Activated CD4-positive, CD25-positive, alpha-beta regulatory T cell treated with anti-CD3 and anti-CD28 coated beads, Interleukin-2, amount 50 U/mL, for 24 hours (primary cell): Measurements from ENCODE around the gene SNED1.

Source experiments
- ATAC-seq, 2 donors: fragments of 150-1000 bp; cut with Tn5 transposase; one replicate each; pipeline ENCODE4 v1.10.0; 2021; ENCODE audit warnings: mild to moderate bottlenecking in 1 of 2, moderate library complexity in 1 of 2

Gene SNED1

DNA sequence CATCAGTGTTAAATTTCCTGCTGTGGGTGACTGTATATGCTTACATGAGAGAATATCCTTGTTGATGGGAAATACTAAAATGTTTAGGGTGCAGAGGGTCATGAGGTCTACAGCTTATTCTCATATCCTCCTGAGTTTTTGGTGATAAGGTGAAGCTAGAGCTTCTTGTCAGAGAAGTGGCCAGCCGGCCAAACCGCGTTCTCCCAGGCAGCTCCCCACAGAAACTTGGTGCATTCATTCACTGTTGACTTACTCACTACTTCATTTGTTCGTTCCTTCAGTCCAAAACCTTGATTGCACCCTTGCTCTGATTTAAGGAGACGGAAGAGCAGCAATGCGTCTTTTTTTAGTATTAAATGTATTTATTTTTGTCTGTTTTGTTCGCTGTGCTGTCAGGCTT lies 8.7 kb downstream of the SNED1 start:
- no peak for ATAC-seq

DNA sequence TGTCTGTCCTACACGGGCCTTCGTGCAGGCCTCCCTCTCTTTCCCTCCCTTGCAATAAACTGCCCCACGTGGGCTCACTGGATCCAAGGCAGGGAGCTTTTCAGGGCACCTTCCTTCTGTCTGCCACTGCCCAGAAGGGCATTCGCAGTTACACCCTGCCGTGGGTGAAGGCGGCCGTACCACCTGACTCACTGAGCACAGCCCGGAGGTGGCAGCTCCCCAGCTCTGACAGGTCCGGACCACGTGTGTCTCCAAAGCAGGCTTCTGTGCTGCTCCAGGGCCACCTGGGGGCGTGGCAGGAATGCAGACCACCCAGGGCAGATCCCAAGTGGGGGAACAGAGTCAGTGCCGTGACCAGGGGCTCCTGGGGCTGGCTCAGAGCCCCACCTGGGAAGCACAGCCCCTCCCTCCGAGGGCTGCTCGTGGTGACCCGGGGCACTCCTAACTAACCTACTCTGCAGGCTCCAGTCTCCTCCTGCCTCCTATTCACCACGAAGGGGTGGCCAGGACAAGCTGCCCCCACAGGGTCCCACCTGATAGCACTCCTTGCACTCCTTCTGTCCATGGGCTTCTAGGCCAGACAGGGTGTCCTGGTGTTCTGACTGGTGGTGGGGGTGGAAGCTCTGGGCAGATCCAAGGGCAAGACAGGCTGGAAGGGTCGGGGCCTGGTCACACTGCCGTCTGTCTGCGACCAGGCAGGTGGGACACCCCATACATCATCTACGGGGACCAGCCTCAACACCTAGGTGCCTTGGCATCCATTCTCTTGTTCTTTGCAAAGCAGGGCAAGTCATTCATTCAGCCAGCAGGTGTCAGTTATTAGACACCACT lies 9.7 kb downstream of the SNED1 start:
- ATAC-seq: no peak

DNA sequence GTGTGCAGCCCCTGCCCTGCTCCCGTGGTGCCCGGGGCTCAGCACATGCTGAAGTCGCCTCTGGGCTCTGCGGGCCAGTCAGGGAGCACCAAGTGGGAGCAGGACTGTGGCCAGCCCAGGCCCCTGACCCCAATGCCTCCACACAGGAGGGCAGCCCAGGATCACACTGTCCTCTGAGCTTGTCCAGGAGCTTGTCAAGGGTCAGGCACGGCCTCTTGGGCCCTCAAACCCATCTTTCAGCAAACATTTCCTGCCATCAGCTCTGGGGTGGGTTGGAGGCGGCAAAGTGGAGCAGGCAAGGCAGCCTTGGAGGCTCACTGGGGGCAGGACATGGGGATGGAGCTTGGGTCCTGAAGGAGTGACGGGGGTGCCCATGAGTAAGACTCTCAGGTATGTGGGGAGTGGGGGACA lies 10.3 kb downstream of the SNED1 start:
- ATAC-seq: no peak

DNA sequence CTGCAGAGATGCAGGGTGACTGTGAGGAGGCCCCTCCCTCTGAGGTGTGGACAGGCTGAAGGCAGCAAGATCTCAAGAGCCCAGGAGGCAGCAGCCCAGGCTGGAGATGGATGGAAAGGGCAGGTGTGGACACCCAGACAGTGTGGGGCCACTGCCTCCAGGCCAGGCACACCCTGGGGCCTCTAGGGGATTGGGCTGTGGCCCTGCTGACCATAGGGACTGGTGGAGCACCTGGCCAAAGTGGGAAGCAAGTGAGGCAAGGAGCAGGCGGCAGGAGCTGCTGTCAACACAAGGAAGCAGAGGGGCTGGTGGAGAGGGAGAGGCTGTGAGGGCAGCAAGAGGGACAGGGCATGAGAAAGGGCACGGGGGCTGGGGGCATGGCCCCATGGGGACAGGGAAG lies 10.8 kb downstream of the SNED1 start:
- no peak for ATAC-seq

DNA sequence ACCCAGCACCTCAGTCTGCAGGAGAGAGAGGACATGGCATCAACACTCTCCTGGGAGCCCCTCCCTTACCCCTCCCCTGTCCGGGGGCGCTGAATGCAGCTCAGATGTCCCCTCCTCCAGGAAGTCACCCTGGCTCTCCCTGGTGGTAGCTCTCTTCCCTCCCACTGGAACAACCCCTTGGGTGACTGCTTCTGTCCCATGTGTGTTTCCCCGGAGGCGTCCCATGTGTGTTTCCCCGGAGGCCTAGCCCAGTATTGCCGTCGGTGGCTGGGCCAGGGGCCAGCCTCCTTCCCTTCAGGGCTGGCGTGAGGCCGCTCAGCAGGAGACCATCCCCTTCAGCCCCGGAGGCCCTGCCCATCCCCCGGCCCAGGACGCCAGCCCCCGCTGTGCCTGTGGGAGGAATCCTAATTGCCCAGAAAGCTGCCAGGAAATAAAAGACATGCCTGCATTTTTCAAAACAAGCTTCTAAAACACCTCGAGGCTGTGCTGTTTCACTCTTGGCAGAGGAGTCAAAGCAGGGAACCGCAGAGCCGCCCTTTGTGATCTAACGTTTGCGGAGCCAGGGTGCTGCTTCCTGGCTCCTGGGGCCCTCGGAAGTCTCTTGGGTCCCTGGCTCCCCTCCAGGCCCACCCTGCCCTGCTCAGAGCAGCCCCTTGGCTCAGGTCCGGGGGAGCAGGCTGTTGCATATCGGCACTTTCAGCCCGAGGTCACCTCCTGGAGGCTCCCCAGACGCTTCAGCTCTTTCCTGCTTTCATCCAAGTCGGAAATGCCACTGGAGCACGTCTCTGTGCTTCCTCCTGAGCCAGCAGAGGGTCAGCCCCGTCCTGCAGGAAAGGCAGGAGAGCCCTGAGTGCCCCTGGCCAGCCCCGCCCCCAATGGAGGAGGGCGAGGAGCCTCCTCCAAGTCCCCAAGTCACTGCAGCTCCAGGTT lies 11.4 kb downstream of the SNED1 start:
- ATAC-seq: peak in 1 of 2 donors; percentile 41

DNA sequence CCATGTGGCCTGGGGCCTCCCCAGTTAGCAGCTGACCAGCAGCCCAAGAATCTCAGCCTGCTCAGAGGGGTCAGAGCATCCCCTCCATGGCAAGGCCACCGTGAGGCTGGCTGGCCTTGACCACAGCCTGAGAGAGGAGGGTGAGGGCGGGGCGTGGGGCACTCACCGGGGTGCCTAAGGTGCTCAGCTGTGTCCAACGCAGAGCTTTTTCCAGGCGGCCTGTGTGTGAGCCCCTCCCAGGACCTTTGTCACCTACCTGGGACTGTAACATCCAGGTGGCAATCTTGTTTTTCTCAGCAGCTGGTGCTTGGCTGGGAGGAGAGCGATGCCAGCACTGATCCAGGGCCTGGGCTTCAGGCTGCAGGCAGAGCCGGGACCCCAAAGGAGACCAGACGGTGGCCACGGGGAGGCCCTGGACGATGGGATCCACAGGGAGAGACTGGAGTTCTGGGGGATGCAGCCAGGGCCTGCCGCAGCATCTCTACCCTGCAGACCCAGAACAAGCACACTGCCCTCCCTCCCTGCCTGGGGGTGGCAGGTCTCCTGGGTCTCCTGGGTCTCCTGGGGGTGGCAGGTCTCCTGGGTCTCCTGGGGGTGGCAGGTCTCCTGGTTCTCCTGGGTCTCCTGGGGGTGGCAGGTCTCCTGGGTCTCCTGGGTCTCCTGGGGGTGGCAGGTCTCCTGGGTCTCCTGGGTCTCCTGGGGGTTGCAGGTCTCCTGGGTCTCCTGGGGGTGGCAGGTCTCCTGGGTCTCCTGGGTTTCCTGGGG lies 12.3 kb downstream of the SNED1 start:
- no peak for ATAC-seq

DNA sequence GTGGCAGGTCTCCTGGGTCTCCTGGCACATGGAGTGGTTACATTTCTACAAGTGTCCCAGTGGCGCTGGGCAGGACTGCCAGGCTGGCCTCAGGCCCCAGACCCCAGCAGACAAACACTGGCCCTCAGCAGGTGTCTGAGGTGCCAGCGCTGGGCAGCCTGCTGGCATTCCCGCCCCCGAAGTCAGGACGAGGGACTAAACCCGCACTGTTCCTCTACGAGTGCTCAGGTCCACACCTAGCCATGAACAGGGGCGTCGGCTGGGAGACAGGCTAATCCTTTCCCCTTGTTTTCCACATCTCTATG lies 12.8 kb downstream of the SNED1 start:
- ATAC-seq: no peak

DNA sequence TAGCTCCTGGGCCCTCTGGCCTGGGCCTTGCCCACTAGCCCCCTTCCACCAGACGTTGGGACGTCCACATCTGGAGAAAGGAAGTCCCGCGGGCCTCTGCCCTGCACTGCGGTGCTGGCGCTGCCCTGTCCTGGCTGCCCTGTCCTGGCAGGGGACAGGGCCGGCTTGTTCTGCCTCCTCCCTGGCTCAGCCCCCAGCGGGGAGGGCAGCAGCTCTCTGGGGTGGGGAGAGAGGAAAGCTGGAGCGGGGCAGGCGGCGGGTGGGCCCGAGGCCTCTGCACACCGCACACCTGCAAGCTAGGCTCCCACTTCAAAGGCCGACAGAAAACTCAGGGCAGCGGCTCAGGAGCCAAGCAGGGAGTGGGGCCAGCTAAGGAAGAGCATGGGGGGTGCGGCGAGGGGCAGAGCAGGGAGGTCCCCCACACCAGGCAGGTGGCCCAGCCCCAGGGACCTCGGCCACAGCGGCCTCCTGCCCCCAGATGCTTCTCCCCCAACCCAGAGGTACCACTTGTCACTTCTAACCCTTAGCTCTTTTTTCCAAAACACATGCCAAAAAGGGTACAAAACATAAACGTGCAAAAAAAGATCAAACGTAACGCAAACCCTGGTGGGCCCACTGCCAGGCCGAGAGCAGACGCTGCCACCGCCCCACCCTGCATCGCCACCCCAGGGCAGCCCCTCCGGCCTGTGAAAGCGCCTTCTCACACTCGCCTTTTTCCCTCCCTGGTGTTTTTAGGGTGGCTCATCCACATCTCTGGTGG lies 13.5 kb downstream of the SNED1 start:
- ATAC-seq: no peak

DNA sequence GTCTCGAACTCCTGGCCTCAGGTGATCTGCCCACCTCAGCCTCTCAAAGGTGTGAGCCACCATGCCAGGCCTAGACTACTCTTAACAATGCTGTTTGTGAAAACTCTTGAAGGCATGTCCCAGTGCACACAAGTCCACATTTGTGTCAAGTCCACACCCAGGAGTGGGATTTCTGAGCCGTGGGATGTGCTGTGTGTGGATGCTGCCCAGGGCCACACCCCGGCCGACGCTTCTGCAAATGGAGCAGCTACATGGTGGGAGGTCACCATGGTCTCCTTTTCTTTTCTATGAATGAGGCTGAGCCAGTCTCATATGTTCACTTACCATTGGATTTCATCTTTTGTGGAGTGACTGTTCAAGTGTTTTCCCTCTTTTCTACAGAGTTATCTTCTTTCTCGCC lies 15.8 kb downstream of the SNED1 start:
- ATAC-seq: no peak

DNA sequence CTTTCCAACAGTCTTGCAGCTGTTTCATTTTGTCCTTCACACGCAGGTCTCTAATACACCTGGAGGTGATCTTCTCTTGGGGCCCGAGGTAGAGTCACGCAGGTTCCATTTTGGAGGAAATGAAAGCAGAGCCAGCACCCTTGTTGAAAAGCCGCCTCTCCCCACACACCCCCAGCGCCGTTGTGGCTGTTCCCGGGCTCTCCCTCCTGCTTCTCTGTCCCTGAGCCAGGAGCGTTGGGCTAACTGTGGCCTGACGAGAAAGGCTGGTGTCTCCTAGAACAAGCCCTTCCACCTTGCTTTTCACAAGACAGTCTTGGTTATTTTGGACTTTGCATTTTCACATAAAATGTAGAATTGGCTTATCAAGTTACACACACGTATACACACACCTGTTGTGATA lies 16.3 kb downstream of the SNED1 start:
- ATAC-seq: no peak

DNA sequence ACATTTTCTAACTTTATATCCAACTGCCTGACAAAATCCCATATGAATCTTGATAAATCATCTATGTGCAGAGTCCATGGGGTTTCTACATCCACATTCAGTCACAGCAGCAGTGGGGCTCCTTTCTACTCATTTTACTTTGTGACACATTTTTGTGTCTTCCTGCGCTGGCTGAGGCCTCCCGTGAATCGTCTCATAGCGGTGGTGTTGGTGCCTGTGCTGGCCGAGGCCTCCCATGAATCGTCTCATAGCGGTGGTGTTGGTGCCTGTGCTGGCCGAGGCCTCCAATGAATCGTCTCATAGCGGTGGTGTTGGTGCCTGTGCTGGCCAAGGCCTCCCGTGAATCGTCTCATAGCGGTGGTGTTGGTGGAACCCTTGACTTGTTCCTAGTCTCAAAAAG lies 17.0 kb downstream of the SNED1 start:
- no peak for ATAC-seq

DNA sequence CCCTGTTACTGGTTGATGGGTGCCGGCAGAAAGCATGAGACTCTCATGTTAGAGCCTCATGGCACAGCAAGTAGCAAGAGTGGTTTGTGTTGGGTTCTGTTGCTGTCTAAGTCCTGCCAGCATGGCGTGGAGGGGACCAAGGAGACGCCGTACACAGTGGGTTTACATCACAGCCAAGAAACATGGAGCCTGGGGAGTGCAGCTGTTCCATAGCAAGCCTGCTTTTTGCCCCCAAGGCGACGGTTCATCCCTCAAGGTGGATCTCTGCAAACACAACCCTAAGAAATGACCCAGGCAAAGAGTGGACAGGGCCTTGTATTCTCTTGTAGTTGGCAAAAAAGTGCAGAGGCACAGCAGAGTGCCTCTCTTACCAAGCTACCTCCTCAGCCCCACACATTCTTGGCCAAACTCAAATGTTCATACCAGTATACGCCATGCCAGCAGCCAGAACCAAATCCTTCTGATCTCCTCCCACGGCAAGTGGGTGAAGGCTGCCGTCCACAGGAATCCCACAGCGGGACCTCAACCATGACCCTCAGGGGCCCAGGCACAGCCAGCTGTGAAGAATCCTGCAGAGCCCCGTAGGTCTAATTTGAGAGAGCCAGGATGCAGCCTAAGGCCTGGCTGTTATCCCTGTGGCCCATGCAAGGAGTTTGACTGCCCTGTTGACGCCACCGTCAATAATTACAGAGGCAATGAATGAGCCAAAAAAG lies 19.0 kb downstream of the SNED1 start:
- no peak for ATAC-seq

DNA sequence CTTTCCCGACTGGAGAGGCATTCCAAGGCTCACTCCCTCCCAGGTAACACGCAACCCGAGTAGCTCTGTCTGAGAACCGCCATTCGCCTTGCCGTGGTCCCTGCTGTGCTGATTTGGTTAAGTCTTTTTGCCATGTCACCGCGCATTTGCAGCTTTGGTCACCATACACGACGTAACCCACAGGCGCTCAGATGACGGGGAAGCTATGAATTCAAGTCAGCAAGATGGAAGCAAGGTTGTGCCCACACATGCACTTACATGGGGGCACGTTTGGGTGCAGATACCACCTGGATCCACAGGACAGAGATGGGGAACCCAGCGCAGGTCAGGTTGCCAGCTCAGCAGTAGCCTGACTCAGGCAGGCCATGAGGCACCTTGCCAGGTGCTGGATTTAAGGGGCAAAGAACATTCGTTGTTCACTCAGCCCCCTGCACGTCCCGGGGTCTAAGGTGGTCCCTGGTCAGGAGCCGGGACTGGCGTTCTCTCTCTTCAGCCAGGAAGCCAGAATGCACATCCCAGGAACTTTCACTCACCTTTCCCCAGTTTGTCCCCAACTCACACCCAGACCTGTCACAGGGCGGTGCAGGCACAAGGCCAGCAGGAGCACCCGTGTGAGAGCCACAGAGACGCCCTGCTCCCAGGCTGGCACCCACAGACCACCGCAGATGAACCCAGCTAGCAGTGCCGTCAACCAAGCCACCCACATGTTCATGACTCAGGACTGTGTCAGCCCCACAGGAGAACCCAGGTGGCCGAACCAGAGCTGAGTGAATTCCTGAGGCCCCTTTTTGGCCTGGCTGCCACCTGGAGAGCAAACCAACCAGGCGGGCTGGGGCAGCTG lies 19.9 kb downstream of the SNED1 start:
- no peak for ATAC-seq

DNA sequence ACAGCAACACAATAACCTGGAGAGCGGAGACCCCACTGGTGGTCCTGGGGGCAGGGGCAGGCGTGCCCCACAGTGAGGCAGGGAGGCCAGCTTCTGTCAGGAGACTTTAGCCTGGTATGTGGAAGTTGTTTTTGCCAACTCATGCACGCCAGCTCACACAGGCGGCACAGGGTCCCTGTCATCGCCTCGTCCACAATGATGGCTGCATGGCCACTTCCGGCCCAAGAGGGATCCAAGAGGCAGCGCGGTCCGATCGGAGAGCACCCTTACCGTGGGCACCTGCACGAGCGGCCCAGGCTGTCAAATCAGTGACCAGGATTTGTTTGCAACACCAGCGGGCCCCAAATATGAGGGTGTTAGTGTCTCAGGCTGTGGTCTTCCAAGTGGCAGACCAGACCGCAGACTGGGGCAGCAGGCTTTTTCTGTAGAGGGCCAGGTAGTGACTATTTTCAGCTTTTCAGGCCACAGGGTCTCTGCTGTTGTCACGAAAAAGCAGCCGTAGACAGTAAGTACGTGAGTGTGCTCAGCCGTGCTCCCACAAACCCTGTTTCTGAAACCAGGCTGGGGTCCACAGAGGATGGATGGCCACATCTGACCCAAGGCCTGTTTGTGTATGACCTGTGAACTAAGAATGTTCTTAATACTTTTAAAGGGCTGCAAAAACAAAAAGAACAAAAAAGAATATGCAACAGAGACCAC lies 21.2 kb downstream of the SNED1 start:
- ATAC-seq: no peak

DNA sequence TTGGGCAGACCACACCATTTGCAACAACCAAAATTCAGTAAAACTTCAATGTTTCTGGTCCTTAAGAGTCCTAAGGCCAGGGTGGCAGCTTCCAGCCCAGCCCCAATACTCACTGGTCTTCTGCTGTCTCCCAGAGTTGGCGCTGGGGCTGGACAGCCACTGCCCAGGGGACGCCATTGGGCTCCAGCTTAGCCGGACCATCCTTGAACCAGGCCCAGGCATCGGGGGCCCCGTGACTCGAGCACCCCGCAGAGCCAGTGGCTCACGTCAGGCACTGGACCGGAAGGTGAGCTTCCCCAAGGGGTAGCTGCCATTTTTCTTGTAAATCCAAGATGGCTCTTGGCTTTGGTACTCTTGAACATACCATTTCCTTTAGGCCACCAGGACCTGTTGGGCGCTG lies 21.8 kb downstream of the SNED1 start:
- no peak for ATAC-seq

DNA sequence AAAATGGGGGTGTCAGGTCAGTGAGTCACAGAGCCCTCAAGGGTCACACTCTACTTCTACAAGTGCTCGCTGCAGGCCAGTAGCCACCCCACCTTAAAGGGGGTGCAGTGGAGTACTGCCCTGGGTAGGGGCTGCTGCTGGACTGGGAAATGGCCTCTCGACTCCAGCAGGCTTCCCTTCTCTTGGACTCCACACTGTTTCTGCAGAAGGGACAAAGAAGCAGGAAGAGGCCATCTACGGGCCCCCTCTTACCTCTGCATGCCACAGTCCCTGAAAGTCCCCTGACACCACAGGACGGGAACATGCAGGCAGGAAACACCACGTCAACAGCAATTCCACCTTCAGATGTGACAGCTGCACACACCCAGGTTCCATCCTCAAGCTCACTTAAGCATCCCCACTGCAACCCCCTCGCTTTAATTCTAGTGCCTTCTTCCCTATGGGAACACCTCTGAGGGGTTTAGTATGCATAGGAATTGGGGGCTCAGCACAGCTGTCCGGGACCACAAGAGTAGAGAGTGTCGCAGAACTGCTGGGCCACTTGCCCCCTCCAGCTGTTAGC lies 22.3 kb downstream of the SNED1 start:
- ATAC-seq: no peak

DNA sequence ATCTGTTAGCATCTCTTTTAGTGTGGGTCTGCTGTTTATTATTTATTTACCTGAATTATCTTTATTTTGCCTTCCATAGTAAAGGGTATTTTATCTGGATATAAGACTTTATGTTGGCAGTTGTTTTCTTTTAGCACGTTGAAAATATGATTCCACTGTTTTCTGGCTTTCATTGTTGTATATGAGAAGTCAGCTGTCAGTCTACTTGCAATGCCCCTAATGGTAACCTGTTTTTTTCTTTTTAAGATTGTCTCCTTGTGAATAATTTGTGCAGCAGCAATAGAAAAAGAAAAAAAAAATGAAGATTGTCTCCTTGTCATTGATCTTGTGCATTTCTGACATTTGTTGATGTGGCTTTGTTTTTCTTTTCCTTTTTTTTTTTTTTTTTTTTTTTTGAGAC lies 27.2 kb downstream of the SNED1 start:
- ATAC-seq: no peak

DNA sequence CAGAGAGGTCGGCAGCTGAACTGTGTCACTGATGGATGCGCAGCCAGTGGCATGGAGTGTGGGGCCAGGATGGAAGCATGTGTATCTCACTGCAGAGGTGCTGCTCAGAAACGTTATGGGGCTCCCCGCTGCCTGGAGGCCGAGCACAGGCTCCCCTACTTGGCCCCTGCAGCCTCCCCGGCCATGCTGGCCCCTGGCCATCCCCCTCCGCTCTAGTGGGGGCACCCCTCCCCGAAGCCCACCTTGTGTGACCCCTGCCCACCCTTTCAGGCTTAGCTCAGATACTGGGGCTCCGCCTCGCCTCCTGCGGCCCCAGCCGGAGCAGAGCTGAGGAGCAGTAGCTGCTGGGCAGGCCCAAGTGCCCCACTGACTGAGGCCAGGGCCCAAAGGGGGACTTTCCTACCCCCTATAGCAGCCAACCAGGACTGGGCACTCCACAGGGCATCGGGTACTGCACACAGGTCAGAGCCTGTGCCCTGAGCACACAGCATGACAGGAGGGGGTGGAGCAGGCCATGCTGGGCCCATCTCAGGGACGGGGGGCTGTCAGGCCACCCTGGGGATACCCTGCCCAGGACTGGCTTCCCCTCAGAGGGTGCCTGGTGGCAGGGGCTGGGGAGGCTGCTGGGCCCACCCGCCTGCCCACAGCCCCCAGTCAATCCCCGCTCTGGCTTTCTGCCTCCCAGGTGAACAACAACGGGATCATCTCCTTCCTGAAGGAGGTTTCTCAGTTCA lies 31.3 kb downstream of the SNED1 start:
- no peak for ATAC-seq

DNA sequence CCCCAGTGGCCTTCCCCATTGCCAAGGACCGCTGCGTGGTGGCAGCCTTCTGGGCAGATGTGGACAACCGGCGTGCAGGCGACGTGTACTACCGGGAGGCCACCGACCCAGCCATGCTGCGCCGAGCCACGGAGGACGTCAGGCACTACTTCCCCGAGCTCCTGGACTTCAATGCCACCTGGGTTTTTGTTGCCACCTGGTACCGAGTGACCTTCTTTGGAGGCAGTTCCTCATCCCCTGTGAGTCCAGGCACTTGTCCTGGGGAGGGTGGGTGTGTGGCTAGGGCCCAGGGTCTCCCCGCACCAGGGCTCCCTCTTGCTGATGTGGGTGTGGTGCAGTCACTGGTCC lies 31.9 kb downstream of the SNED1 start:
- ATAC-seq: no peak
